ENCODE results near the gene MYBPC2.
A peak's percentile ranks its signal among the peaks of the same experiment; 100 is the strongest.

MYBPC2 gene

DNA sequence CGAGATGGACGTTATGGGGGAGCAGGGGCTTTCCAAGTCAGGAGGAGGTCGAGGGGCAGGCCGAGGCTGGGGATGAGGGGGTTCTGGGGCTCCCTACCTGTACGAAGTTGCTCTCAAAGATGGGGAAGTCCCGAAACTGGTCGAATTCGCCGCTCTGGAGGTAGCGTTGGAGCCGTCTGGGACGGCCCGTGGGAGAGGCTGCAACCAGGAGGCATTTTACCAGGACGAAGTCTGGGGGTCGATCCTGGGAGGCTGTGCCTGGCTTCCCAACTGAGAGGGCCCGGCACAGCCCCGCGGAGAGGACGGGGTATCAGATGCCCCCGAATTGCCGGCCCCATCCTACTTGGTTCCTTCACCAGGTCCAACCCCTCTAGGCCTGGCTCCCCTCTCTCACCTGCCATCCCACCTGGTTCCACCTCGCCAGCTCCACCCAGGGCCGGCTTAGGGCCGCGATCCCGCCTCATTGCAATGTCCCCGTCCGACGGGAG is 43.1 kb downstream of the MYBPC2 start:
- Histone ChIP-seq H3K79me2 (ENCODE audit: insufficient read depth, low read length) (peaks cover 21% of the 10 kb centered on the region), H3K9me2 (replicated peaks; ENCODE audit: insufficient read depth, low read length) (no peaks in the 10 kb centered on the region), H3K9me3 (ENCODE audit: insufficient read depth, low read length) (peaks cover 12% of the 10 kb centered on the region; the same call in 1 of the 2 replicates), H3K4me3 (ENCODE audit: insufficient read depth, low read length, poor library complexity, severe bottlenecking) (no peak overlapping the region), H3K27me3 (ENCODE audit: low read length) (no peaks in the 10 kb centered on the region), H3F3A (ENCODE audit: insufficient read depth) (no peaks in the 10 kb centered on the region), H3K36me3 (ENCODE audit: low read length) (peaks cover 8% of the 10 kb centered on the region; the same call in 1 of the 2 replicates), H3K9ac (ENCODE audit: low read length) (no peak overlapping the region), H3K27ac (ENCODE audit: low read depth, low read length) (no peak overlapping the region), H2AFZ (ENCODE audit: low read depth, low read length, severe bottlenecking) (no peak overlapping the region), H3K4me2 (ENCODE audit: low read depth, low read length, poor library complexity, severe bottlenecking) (no peak overlapping the region), H4K20me1 (ENCODE audit: low read depth, low read length) (no peaks in the 10 kb centered on the region)
- TF ChIP-seq, protein P1, sequence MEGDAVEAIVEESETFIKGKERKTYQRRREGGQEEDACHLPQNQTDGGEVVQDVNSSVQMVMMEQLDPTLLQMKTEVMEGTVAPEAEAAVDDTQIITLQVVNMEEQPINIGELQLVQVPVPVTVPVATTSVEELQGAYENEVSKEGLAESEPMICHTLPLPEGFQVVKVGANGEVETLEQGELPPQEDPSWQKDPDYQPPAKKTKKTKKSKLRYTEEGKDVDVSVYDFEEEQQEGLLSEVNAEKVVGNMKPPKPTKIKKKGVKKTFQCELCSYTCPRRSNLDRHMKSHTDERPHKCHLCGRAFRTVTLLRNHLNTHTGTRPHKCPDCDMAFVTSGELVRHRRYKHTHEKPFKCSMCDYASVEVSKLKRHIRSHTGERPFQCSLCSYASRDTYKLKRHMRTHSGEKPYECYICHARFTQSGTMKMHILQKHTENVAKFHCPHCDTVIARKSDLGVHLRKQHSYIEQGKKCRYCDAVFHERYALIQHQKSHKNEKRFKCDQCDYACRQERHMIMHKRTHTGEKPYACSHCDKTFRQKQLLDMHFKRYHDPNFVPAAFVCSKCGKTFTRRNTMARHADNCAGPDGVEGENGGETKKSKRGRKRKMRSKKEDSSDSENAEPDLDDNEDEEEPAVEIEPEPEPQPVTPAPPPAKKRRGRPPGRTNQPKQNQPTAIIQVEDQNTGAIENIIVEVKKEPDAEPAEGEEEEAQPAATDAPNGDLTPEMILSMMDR (IDR thresholded peaks at IDR 0.05; ENCODE audit: insufficient read depth, low read length, poor library complexity, severe bottlenecking): no peak
- TF ChIP-seq EZH2phosphoT487 (conservative IDR thresholded peaks at IDR 0.05; ENCODE audit: low read length): no peak

DNA sequence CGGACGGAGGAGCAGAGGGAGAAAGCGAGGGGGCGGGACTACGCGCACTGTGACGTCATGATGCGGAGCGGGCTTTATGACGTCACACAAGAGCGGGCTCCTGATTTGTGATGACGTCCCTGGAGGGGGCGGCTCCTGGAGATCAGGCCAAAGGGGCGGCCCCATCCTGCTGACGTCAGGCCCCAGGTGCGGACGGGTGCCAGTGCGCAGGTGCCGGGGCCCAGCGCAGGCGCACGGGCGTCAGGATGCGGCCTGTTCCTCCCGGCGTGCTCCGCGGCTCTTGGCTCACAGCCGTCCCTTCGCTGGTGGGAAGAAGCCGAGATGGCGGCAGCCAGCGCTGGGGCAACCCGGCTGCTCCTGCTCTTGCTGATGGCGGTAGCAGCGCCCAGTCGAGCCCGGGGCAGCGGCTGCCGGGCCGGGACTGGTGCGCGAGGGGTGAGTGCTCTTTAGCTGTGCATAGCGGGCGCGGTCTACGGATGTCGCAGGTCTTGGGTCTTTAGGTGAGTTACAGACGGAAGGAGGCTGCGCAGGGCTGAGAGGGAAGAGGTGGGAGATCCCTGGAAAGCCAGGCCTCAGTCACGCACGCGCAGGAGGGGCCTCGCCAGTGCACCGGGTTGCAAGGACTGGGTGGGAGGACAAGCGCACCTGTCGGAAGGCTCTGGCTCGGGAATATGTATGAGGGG is 43.7 kb downstream of the MYBPC2 start, which contains the start of the genes EMC10 and GARIN5A:
EMC10 (plus strand) TSS at position 284 of the 683 bp plus-strand sequence; CDS start at position 322, 38 bp downstream.
GARIN5A (minus strand) TSS at position 625 of the 683 bp plus-strand sequence; CDS start at position 165, 460 bp downstream.
- H3F3A ChIP-seq (ENCODE audit: insufficient read depth): no peaks in the 10 kb centered on the region
- H3K79me2 ChIP-seq (ENCODE audit: insufficient read depth, low read length): peaks cover 21% of the 10 kb centered on the region
- peaks cover 12% of the 10 kb centered on the region; the same call in 1 of the 2 replicates for H3K9me3 ChIP-seq (ENCODE audit: insufficient read depth, low read length)
- H3K9me2 ChIP-seq (replicated peaks; ENCODE audit: insufficient read depth, low read length): no peaks in the 10 kb centered on the region
- peaks cover 8% of the 10 kb centered on the region; the same call in 1 of the 2 replicates for H3K36me3 ChIP-seq (ENCODE audit: low read length)
- peak within 1 kb of the TSS; percentile 95 for H3K4me3 ChIP-seq (ENCODE audit: insufficient read depth, low read length, poor library complexity, severe bottlenecking)
- peak within 1 kb of the TSS; percentile 88 for H3K9ac ChIP-seq (ENCODE audit: low read length)
- H3K4me2 ChIP-seq (ENCODE audit: low read depth, low read length, poor library complexity, severe bottlenecking): peak within 1 kb of the TSS; percentile 60
- no peaks in the 10 kb centered on the region for H4K20me1 ChIP-seq (ENCODE audit: low read depth, low read length)
- peak within 1 kb of the TSS; percentile 81 for H2AFZ ChIP-seq (ENCODE audit: low read depth, low read length, severe bottlenecking)
- TF ChIP-seq, protein P1 (IDR thresholded peaks at IDR 0.05; ENCODE audit: insufficient read depth, low read length, poor library complexity, severe bottlenecking): no peak
- TF ChIP-seq EZH2phosphoT487 (conservative IDR thresholded peaks at IDR 0.05; ENCODE audit: low read length): no peak
- no peaks in the 10 kb centered on the region for H3K27me3 ChIP-seq (ENCODE audit: low read length)
- H3K27ac ChIP-seq (ENCODE audit: low read depth, low read length): peak within 1 kb of the TSS; percentile 38

DNA sequence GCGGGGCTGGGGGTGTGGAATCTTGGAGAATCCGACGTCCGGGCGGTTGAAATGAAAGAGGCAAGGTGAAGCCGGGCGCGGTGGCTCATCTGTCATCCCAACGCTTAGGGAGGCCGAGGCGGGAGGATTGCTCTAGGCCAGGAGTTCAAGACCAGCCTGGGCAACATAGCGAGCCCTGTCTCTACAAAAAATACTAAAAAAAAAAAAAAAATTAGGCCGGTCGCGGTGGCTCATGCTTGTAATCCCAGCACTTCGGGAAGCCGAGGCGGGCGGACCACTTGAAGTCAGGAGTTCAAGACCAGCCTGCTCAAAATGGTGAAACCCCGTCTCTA is 44.2 kb downstream of the MYBPC2 start:
- H3F3A ChIP-seq (ENCODE audit: insufficient read depth): no peaks in the 10 kb centered on the region
- H3K9ac ChIP-seq (ENCODE audit: low read length): peak overlapping the region; percentile 88
- no peaks in the 10 kb centered on the region for H3K9me2 ChIP-seq (replicated peaks; ENCODE audit: insufficient read depth, low read length)
- H4K20me1 ChIP-seq (ENCODE audit: low read depth, low read length): no peaks in the 10 kb centered on the region
- peaks cover 21% of the 10 kb centered on the region for H3K79me2 ChIP-seq (ENCODE audit: insufficient read depth, low read length)
- H3K4me2 ChIP-seq (ENCODE audit: low read depth, low read length, poor library complexity, severe bottlenecking): peak overlapping the region; percentile 60
- peaks cover 12% of the 10 kb centered on the region; the same call in 1 of the 2 replicates for H3K9me3 ChIP-seq (ENCODE audit: insufficient read depth, low read length)
- peak overlapping the region; percentile 81 for H2AFZ ChIP-seq (ENCODE audit: low read depth, low read length, severe bottlenecking)
- H3K36me3 ChIP-seq (ENCODE audit: low read length): peaks cover 8% of the 10 kb centered on the region; the same call in 1 of the 2 replicates
- H3K4me3 ChIP-seq (ENCODE audit: insufficient read depth, low read length, poor library complexity, severe bottlenecking): peak overlapping the region; percentile 95
- peak overlapping the region; percentile 38; the same call in 1 of the 2 replicates for H3K27ac ChIP-seq (ENCODE audit: low read depth, low read length)
- H3K27me3 ChIP-seq (ENCODE audit: low read length): no peaks in the 10 kb centered on the region
- TF ChIP-seq EZH2phosphoT487 (conservative IDR thresholded peaks at IDR 0.05; ENCODE audit: low read length): no peak
- TF ChIP-seq, protein P1 (IDR thresholded peaks at IDR 0.05; ENCODE audit: insufficient read depth, low read length, poor library complexity, severe bottlenecking): no peak
